ENCODE data around the gene RNLS.

DNA sequence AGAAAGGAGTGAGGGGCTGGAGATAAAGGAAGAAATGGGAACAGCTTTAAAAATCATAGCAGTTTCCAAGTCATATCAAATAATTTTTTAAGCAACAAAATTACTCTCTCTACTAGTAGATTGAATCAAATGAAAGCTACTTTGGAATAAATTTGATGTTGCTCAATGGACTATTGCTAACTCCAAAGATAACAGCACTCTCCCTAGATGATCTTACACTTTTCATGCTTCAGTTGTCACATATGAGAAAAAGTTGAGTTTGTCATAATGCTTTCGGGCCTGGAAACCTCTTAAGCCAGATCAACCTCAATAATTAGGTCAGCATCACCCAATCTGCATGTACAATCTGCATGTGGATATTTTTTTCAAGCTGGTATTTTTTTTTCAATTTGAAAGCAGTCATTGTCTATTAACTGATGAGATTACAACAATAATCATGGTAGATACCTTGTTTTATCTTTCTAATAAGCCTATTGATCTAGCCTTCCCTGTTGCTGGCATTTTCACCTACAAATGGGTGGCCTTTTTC is 34.7 kb upstream of the RNLS start:
- no peak for TF ChIP-seq CTCF (IDR thresholded peaks at IDR 0.05)
- TF ChIP-seq SIN3A (IDR thresholded peaks at IDR 0.05; ENCODE audit: borderline replicate concordance, insufficient read depth, low read depth, low read length), result no peak
- no peak for TF ChIP-seq TCF7L2 (IDR thresholded peaks at IDR 0.05; ENCODE audit: low read depth, low read length)
- no peak for TF ChIP-seq REST (IDR thresholded peaks at IDR 0.05; ENCODE audit: insufficient read depth in 1 of 2, low read depth in 2 of 2, low read length in 1 of 2)
- TF ChIP-seq POLR2AphosphoS5 (IDR thresholded peaks at IDR 0.05; ENCODE audit: low read depth, low read length), result no peak

Measured in Panc1 (cell line).